ENCODE results near the gene OR2B2.

GRCh38 chr6:27874016-27874415, 38.2 kb downstream of the OR2B2 start:
- TF ChIP-seq CTCF (IDR thresholded peaks at IDR 0.05) (no peak), POLR2A (IDR thresholded peaks at IDR 0.05) (no peak)

Data from right lobe of liver (tissue), 4 donors.